DOHH2 (cell line): Measurements from ENCODE around the gene HTRA3.

Experiments used
- EZH2phosphoT487 ChIP-seq: fragments of 200-600 bp; sonication (generic); IDR thresholded peaks from 2 replicates; pipeline ENCODE4 v1.6.1; 2017; ENCODE audit warnings: borderline replicate concordance, mild to moderate bottlenecking, antibody characterized with exemption, low read length, moderate library complexity, mixed read lengths
- TF ChIP-seq, protein P1 (sequence below): fragments of 200-600 bp; sonication (generic); IDR thresholded peaks from one replicate; pipeline ENCODE4 v1.5.1; 2014; ENCODE audit warnings: antibody characterized with exemption, mild to moderate bottlenecking, low read depth, low read length; ENCODE audit not compliant: poor library complexity, severe bottlenecking

GRCh38 chr4:8307121-8307520, 37.6 kb downstream of the HTRA3 start:
- TF ChIP-seq, protein P1, sequence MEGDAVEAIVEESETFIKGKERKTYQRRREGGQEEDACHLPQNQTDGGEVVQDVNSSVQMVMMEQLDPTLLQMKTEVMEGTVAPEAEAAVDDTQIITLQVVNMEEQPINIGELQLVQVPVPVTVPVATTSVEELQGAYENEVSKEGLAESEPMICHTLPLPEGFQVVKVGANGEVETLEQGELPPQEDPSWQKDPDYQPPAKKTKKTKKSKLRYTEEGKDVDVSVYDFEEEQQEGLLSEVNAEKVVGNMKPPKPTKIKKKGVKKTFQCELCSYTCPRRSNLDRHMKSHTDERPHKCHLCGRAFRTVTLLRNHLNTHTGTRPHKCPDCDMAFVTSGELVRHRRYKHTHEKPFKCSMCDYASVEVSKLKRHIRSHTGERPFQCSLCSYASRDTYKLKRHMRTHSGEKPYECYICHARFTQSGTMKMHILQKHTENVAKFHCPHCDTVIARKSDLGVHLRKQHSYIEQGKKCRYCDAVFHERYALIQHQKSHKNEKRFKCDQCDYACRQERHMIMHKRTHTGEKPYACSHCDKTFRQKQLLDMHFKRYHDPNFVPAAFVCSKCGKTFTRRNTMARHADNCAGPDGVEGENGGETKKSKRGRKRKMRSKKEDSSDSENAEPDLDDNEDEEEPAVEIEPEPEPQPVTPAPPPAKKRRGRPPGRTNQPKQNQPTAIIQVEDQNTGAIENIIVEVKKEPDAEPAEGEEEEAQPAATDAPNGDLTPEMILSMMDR: no peak
- TF ChIP-seq EZH2phosphoT487: no peak
